PC-9 (cell line): ENCODE results near the gene ARHGAP10. TPM values are rescaled to one million over a fixed set of nuclear protein-coding genes. Genes with fewer than 3 reads are reported as not detected.

Experiments
- BruUV-seq: library from RNA; stranded (reverse); fragments of 400-500 nt; replicated peaks from 2 replicates; lab custom pipeline; 2021; lab: Mats Ljungman, UMichigan
- CTCF ChIA-PET: fragments of 300-600 bp; sonication (Branson Sonifier 250); formaldehyde crosslinking; loops from one replicate; lab custom pipeline; 2022; ENCODE audit warnings: antibody characterized with exemption; lab: Charles Lee
- POLR2A ChIA-PET: fragments of 300-600 bp; sonication (Branson Sonifier 250); formaldehyde crosslinking; loops from one replicate; lab custom pipeline; 2022; ENCODE audit warnings: antibody characterized with exemption; ENCODE audit not compliant: unreplicated experiment; lab: Charles Lee
- DNase-seq, 2 experiments: peaks; one replicate each; pipeline versions ENCODE4 v3.0.0 to v3.0.0-alpha.2; 2015 to 2022; ENCODE audit warnings: mixed read lengths in 1 of 2
- H2AFZ ChIP-seq: fragments of 200-600 bp; sonication (generic); 2 replicates; pipeline ENCODE4 v1.8.1; 2017; ENCODE audit warnings: antibody characterized with exemption
- H3F3A ChIP-seq: fragments of 200-600 bp; sonication (generic); 2 replicates; pipeline ENCODE4 v1.8.1; 2017; ENCODE audit warnings: antibody characterized with exemption, mild to moderate bottlenecking, low read depth; ENCODE audit not compliant: insufficient read depth
- H3K27ac ChIP-seq: fragments of 200-600 bp; sonication (generic); 2 replicates; pipeline ENCODE4 v1.6.1; 2016; ENCODE audit warnings: mixed run types
- H3K27me3 ChIP-seq: fragments of 200-600 bp; sonication (generic); 2 replicates; pipeline ENCODE4 v1.6.1; 2016; ENCODE audit warnings: low read depth, mixed run types; ENCODE audit not compliant: insufficient read depth
- H3K36me3 ChIP-seq: fragments of 200-600 bp; sonication (generic); 2 replicates; pipeline ENCODE4 v1.6.1; 2016; ENCODE audit warnings: low read depth, mixed run types
- H3K4me1 ChIP-seq: fragments of 200-600 bp; sonication (generic); replicated peaks from 2 replicates; pipeline ENCODE4 v1.6.1; 2016; ENCODE audit warnings: mixed run types; ENCODE audit not compliant: insufficient read depth
- H3K4me2 ChIP-seq: fragments of 200-600 bp; sonication (generic); 2 replicates; pipeline ENCODE4 v1.6.1; 2017; ENCODE audit warnings: mixed run types
- H3K4me3 ChIP-seq: fragments of 200-600 bp; sonication (generic); 2 replicates; pipeline ENCODE4 v1.6.1; 2016; ENCODE audit warnings: mixed run types
- H3K79me2 ChIP-seq: fragments of 200-600 bp; sonication (generic); 2 replicates; pipeline ENCODE4 v1.6.1; 2017; ENCODE audit warnings: low read depth, mixed run types
- H3K9me2 ChIP-seq: fragments of 200-600 bp; sonication (generic); 2 replicates; pipeline ENCODE4 v1.8.1; 2017; ENCODE audit warnings: mild to moderate bottlenecking; ENCODE audit not compliant: insufficient read depth
- H3K9me3 ChIP-seq: fragments of 200-600 bp; sonication (generic); 2 replicates; pipeline ENCODE4 v1.8.1; 2016; ENCODE audit warnings: low read depth; ENCODE audit not compliant: insufficient read depth
- H4K20me1 ChIP-seq: fragments of 200-600 bp; sonication (generic); 2 replicates; pipeline ENCODE4 v1.8.1; 2017; ENCODE audit not compliant: insufficient read depth
- CTCF ChIP-seq: fragments of 200-600 bp; sonication (generic); conservative IDR thresholded peaks from 2 replicates; pipeline ENCODE4 v1.6.1; 2017; ENCODE audit warnings: mixed run types, antibody characterized with exemption, mild to moderate bottlenecking, moderate library complexity
- EZH2 ChIP-seq: fragments of 200-600 bp; sonication (generic); IDR thresholded peaks from 2 replicates; pipeline ENCODE4 v1.8.0; 2017; ENCODE audit warnings: antibody characterized with exemption, low read depth
- intact Hi-C: fragments of 100-400 bp; cut with micrococcal nuclease; formaldehyde crosslinking; loops from one replicate; pipeline ENCODE4 v1.10.0; 2022; ENCODE audit not compliant: unreplicated experiment
- total RNA-seq: library from RNA; stranded (reverse); gene quantifications from 2 replicates; pipeline ENCODE4 v1.2.3, GENCODE V29; 2021

ARHGAP10 gene
- total RNA-seq, 1 experiment from 2014 or later, result 27.5 TPM

- peaks cover 83% of the 10 kb centered on the region for H3K79me2 ChIP-seq
- peak; percentile 33 to 61 for DNase-seq
- BruUV-seq, result no TSS peak
- TF ChIP-seq EZH2, result no peak
- TF ChIP-seq CTCF, result no peak
- H3K4me3 ChIP-seq, result no peak overlapping the region
- H3F3A ChIP-seq, result no peaks in the 10 kb centered on the region; the same call in 1 of the 2 replicates
- H3K9me3 ChIP-seq, result no peaks in the 10 kb centered on the region
- peaks cover 22% of the 10 kb centered on the region for H3K4me1 ChIP-seq
- H3K27ac ChIP-seq, result peak overlapping the region; percentile 53; the same call in 1 of the 2 replicates
- H3K36me3 ChIP-seq, result no peaks in the 10 kb centered on the region
- H2AFZ ChIP-seq, result no peak overlapping the region
- peak overlapping the region; percentile 34; the same call in 1 of the 2 replicates for H3K4me2 ChIP-seq
- ChIA-PET CTCF (interaction anchor here (0.6 to 0.7 kb wide), 2 partner anchors 124 to 1223 kb away, joined by 3 to 4 read pairs; partner anchors contain the start of gene TMEM184C), POLR2A (interaction anchor here (0.7 kb wide), 1 partner anchor 20 kb away, joined by 11 read pairs; no protein-coding TSS in a partner anchor)
- no peaks in the 10 kb centered on the region for H4K20me1 ChIP-seq
- no peaks in the 10 kb centered on the region for H3K9me2 ChIP-seq
- no peaks in the 10 kb centered on the region for H3K27me3 ChIP-seq
- intact Hi-C loops, result loop anchor here (1.0 to 2.0 kb wide), 3 partner anchors 8 to 90 kb away; no protein-coding TSS in a partner anchor
These were observed 9.4 kb downstream of the ARHGAP10 start for GRCh38 chr4:147741190-147741788.

GRCh38 chr4:147747787-147748454 lies 16.0 kb downstream of the ARHGAP10 start:
- Histone ChIP-seq H3K9me2 (no peaks in the 10 kb centered on the region), H3K4me1 (no peaks in the 10 kb centered on the region), H3K4me3 (no peak overlapping the region), H3K79me2 (peaks cover 40% of the 10 kb centered on the region), H3K27ac (no peak overlapping the region), H3F3A (no peaks in the 10 kb centered on the region), H3K36me3 (no peaks in the 10 kb centered on the region), H3K4me2 (no peak overlapping the region), H2AFZ (no peak overlapping the region), H4K20me1 (no peaks in the 10 kb centered on the region), H3K9me3 (no peaks in the 10 kb centered on the region), H3K27me3 (no peaks in the 10 kb centered on the region)
- no TSS peak for BruUV-seq
- CTCF ChIA-PET, result no interaction called here
- TF ChIP-seq EZH2, result no peak
- no peak for TF ChIP-seq CTCF
- POLR2A ChIA-PET, result no interaction called here
- no peak for DNase-seq
- intact Hi-C loops, result no loop called here

- Histone ChIP-seq H3F3A (0 out of 2 replicates have a peak, but pooled peaks cover 2% of the 10 kb centered on the region), H3K4me2 (no peak overlapping the region), H4K20me1 (no peaks in the 10 kb centered on the region), H3K4me3 (no peak overlapping the region), H3K9me2 (no peaks in the 10 kb centered on the region), H2AFZ (no peak overlapping the region), H3K4me1 (no peaks in the 10 kb centered on the region), H3K9me3 (no peaks in the 10 kb centered on the region), H3K27ac (no peak overlapping the region), H3K79me2 (peaks cover 39% of the 10 kb centered on the region), H3K36me3 (no peaks in the 10 kb centered on the region), H3K27me3 (no peaks in the 10 kb centered on the region)
- no peak for DNase-seq
- no TSS peak for BruUV-seq
- CTCF ChIA-PET, result no interaction called here
- intact Hi-C loops, result no loop called here
- POLR2A ChIA-PET, result no interaction called here
- TF ChIP-seq EZH2 (no peak), CTCF (no peak)
These were observed 18.0 kb downstream of the ARHGAP10 start for GRCh38 chr4:147749811-147750321.
